HepG2 (cell line): Measurements from ENCODE around the gene RNU6-1. TPM values are rescaled to one million over a fixed set of nuclear protein-coding genes. Genes with fewer than 3 reads are reported as not detected.

ENCODE experiments used
- ATAC-seq: fragments of 200-7000 bp; cut with Tn5 transposase; 3 replicates; pipeline ENCODE4 v1.9.1; 2020; ENCODE audit warnings: mild to moderate bottlenecking, moderate library complexity
- BruUV-seq: library from RNA; stranded (reverse); fragments of 400-500 nt; replicated peaks from 2 replicates; lab custom pipeline; 2021; lab: Mats Ljungman, UMichigan
- CTCF ChIA-PET: fragments of 300-600 bp; formaldehyde crosslinking; extraction: SDS; loops from one replicate; lab custom pipeline; 2021; ENCODE audit warnings: low total read pairs, inconsistent platforms, low intra/inter-chr PET ratio; lab: Yijun Ruan, JAX
- POLR2A ChIA-PET: fragments of 350-600 bp; sonication (Branson Sonifier 250); formaldehyde crosslinking; loops from one replicate; lab custom pipeline; 2020; ENCODE audit warnings: antibody characterized with exemption, inconsistent platforms; lab: Yijun Ruan, JAX
- DNase-seq: peaks from one replicate; pipeline ENCODE4 v3.0.0-alpha.2; 2015; ENCODE audit warnings: low spot score
- FAIRE-seq: peaks from 3 replicates; lab custom pipeline; 2011; peaks lifted over from hg19 to GRCh38; lab: Jason Lieb, UNC
- H2AFZ ChIP-seq: one replicate; pipeline ENCODE4 v1.6.1; 2011; ENCODE audit warnings: low read length, inconsistent platforms
- H3K27ac ChIP-seq: fragments of 300-600 bp; 3 replicates; pipeline ENCODE4 v1.8.0; 2011; ENCODE audit warnings: mixed run types, mild to moderate bottlenecking, mixed read lengths, low read length, inconsistent platforms; ENCODE audit not compliant: insufficient read depth; ENCODE audit errors: extremely low read length
- H3K27me3 ChIP-seq, 2 experiments: fragments of 200-600 bp in 1 of 2; 2 replicates in 1 of 2; 3 replicates in 1 of 2; pipeline versions ENCODE4 v1.6.0 to v1.8.0; 2011; ENCODE audit warnings: low read length in 2 of 2, mild to moderate bottlenecking in 2 of 2, moderate library complexity in 2 of 2, inconsistent platforms in 1 of 2; ENCODE audit not compliant: insufficient read depth in 2 of 2, control insufficient read depth in 1 of 2
- H3K36me3 ChIP-seq, 2 experiments: fragments of 200-600 bp in 1 of 2; replicated peaks in 1 of 2; 2 replicates in 1 of 2; 3 replicates in 1 of 2; pipeline versions ENCODE4 v1.5.1 to v1.8.0; 2011; ENCODE audit warnings: low read length in 2 of 2, inconsistent platforms in 1 of 2; ENCODE audit not compliant: insufficient read depth in 2 of 2, control insufficient read depth in 1 of 2
- H3K4me1 ChIP-seq: 2 replicates; pipeline ENCODE4 v1.5.1; 2012; ENCODE audit warnings: low read length, inconsistent platforms; ENCODE audit not compliant: insufficient read depth
- H3K4me2 ChIP-seq: 2 replicates; pipeline ENCODE4 v1.6.0; 2011; ENCODE audit warnings: low read depth, low read length, inconsistent platforms
- H3K4me3 ChIP-seq, 3 experiments: fragments of 200-600 bp in 1 of 3; sonication (generic), shearing (Covaris generic) in 1 of 3; replicated peaks in 1 of 3; 2 replicates each; pipeline ENCODE4 v1.5.1; 2011 to 2016; ENCODE audit warnings: low read length in 3 of 3, inconsistent platforms in 2 of 3, low read depth in 2 of 3, mild to moderate bottlenecking in 2 of 3, control low read depth in 1 of 3, mixed read lengths in 1 of 3; ENCODE audit not compliant: insufficient read depth in 1 of 3
- H3K79me2 ChIP-seq: one replicate; pipeline ENCODE4 v1.6.1; 2011; ENCODE audit warnings: low read length, inconsistent platforms; ENCODE audit not compliant: insufficient read depth
- H3K9ac ChIP-seq: 2 replicates; pipeline ENCODE4 v1.6.0; 2011; ENCODE audit warnings: mild to moderate bottlenecking, low read depth, low read length, inconsistent platforms; ENCODE audit not compliant: insufficient read depth
- H3K9me3 ChIP-seq: 2 replicates; pipeline ENCODE4 v1.5.1; 2012; ENCODE audit warnings: mild to moderate bottlenecking, low read length
- H4K20me1 ChIP-seq: 2 replicates; pipeline ENCODE4 v1.6.0; 2011; ENCODE audit warnings: inconsistent platforms, mild to moderate bottlenecking, low read length, moderate library complexity; ENCODE audit not compliant: insufficient read depth
- NFYB ChIP-seq: sonication (generic); formaldehyde crosslinking; IDR thresholded peaks from 2 replicates; pipeline ENCODE4 v1.4.0; 2020; ENCODE audit warnings: missing genetic modification reagents
- THAP7 ChIP-seq: sonication (generic); formaldehyde crosslinking; IDR thresholded peaks from 2 replicates; pipeline ENCODE4 v1.8.1; 2023; ENCODE audit warnings: mild to moderate bottlenecking, missing genetic modification reagents
- ZNF780A ChIP-seq: sonication (generic); formaldehyde crosslinking; IDR thresholded peaks from 2 replicates; pipeline ENCODE4 v1.8.0; 2022; ENCODE audit warnings: mild to moderate bottlenecking, missing genetic modification reagents, moderate library complexity
- WGBS: methylation state at CpG from one replicate; pipeline ENCODE4 v1.1.6; 2017; ENCODE audit warnings: low lambda C conversion rate; 5-methylcytosine and 5-hydroxymethylcytosine counted together
- in situ Hi-C: cut with HindIII; loops from 2 replicates; pipeline ENCODE4 v1.10.0; 2017; ENCODE audit warnings: low pct_unique_long_range_greater_than_20kb; ENCODE audit not compliant: extremely low pct_ligation_motif_present
- intact Hi-C: fragments of 100-400 bp; cut with micrococcal nuclease; formaldehyde crosslinking; loops from one replicate; pipeline ENCODE4 v1.10.0; 2022; ENCODE audit not compliant: unreplicated experiment
- polyA plus RNA-seq, 8 experiments: library from polyadenylated mRNA; depleted of rRNA in 3 of 8; stranded (reverse) in 7 of 8; unstranded in 1 of 8; fragments of >200 nt; fragmentation: Illumina TruSeq in 4 of 8; extraction: Trizol in 4 of 8; gene quantifications; 2 replicates each; pipeline versions ENCODE4 v1.2.1 to v1.2.3, GENCODE V29; 2011 to 2016; ENCODE audit warnings: low read depth in 4 of 8, missing spikeins in 1 of 8, mixed read lengths in 1 of 8; ENCODE audit not compliant: insufficient read depth in 1 of 8
- small RNA-seq, 3 experiments: library from RNA; depleted of rRNA; stranded (forward); fragments of <200 nt; gene quantifications; one replicate each; pipeline ENCODE3, GENCODE V24; 2012; ENCODE audit warnings: low read depth in 2 of 3, low replicate concordance in 1 of 3; ENCODE audit not compliant: insufficient read length in 3 of 3, insufficient read depth in 2 of 3
- total RNA-seq, 5 experiments: library from RNA; depleted of rRNA; stranded (reverse); fragments of >200 nt; fragmentation: Illumina TruSeq; extraction: Trizol; gene quantifications; 2 replicates each; pipeline ENCODE4 v1.2.3, GENCODE V29; 2016; ENCODE audit warnings: low read depth in 1 of 5

RNU6-1 gene
- total and polyA plus RNA-seq, 2 of the 13 experiments (the other 11 are each of a cell fraction or from before 2014, with no cell fraction given): under 0.01 TPM; not detected in 1

GRCh38 chr15:67790610-67791319 is 49.1 kb downstream of the RNU6-1 start:
- Histone ChIP-seq H3K9me3 (no peaks in the 10 kb centered on the region), H3K9ac (no peak overlapping the region), H3K4me1 (peaks cover 10% of the 10 kb centered on the region; the same call in 1 of the 2 replicates), H3K27ac (no peak overlapping the region), H4K20me1 (no peaks in the 10 kb centered on the region), H3K36me3 (no peaks in the 10 kb centered on the region), H3K4me3 (no peak overlapping the region), H3K4me2 (no peak overlapping the region), H2AFZ (no peak overlapping the region), H3K79me2 (no peaks in the 10 kb centered on the region), H3K27me3 (no peaks in the 10 kb centered on the region)
- FAIRE-seq (no peak), DNase-seq (no peak), ATAC-seq (no peak)
- intact Hi-C loops (no loop called here), in situ Hi-C loops (no loop called here)
- TF ChIP-seq NFYB (no peak), ZNF780A (no peak), THAP7 (no peak)
- WGBS: 96% methylated on average over 3 of the region's 3 CpGs
- CTCF ChIA-PET: no interaction called here
- BruUV-seq: no TSS peak
- POLR2A ChIA-PET: interaction anchor here (0.7 kb wide), 1 partner anchor 10 kb away, joined by 3 read pairs; no protein-coding TSS in a partner anchor

Small RNAs within 50 kb of the gene (small RNA-seq; reads per million reads assigned to genes)
- 0 to 0.33 (median 0) reads per million in 3 experiments for gene RNU6-1

Other genes starting within 250 kb of the RNU6-1 start
- gene SKOR1, start 14.5 kb downstream of the RNU6-1 start, total RNA-seq (2016; rRNA removed; fragmentation: Illumina TruSeq; extraction: Trizol): 0.09 and 0.10 TPM in 2 replicates
- gene SKOR1, start 14.5 kb downstream of the RNU6-1 start, polyA plus RNA-seq (2011; rRNA removed): 0.11 and 0.14 TPM in 2 replicates
- gene PIAS1, start 214.3 kb upstream of the RNU6-1 start, total RNA-seq (2016; rRNA removed; fragmentation: Illumina TruSeq; extraction: Trizol): 20.7 and 23.2 TPM in 2 replicates
- gene PIAS1, start 214.3 kb upstream of the RNU6-1 start, polyA plus RNA-seq (2011; rRNA removed): 27.8 and 33.7 TPM in 2 replicates